Endothelial cell of umbilical vein (primary cell): ENCODE measurements around the gene GSC2. TPM values are rescaled to one million over a fixed set of nuclear protein-coding genes. Genes with fewer than 3 reads are reported as not detected.

Experiments
- BruUV-seq: library from RNA; stranded (reverse); fragments of 400-500 nt; replicated peaks from 2 replicates; lab custom pipeline; 2021; lab: Mats Ljungman, UMichigan
- CTCF ChIA-PET: fragments of 300-600, 350-600 bp; sonication (Branson Sonifier 250); formaldehyde crosslinking; loops from one replicate; lab custom pipeline; 2021; ENCODE audit warnings: antibody characterized with exemption, inconsistent platforms; lab: Charles Lee
- POLR2A ChIA-PET: fragments of 300-600, 350-600 bp; sonication (Branson Sonifier 250); formaldehyde crosslinking; loops from one replicate; lab custom pipeline; 2021; ENCODE audit warnings: antibody characterized with exemption, inconsistent platforms; lab: Charles Lee
- DNase-seq: peaks from one replicate; pipeline ENCODE4 v3.0.0-alpha.2; 2011; ENCODE audit warnings: low read depth, low spot score
- FAIRE-seq: peaks from 2 replicates; lab custom pipeline; 2011; peaks lifted over from hg19 to GRCh38; lab: Jason Lieb, UNC
- H2AFZ ChIP-seq: 2 replicates; pipeline ENCODE4 v1.6.0; 2012; ENCODE audit warnings: low read depth, low read length, control low read depth, inconsistent platforms
- H3K27ac ChIP-seq: 2 replicates; pipeline ENCODE4 v1.5.1; 2011; ENCODE audit warnings: low read depth, mild to moderate bottlenecking, control low read depth, low read length, moderate library complexity; ENCODE audit not compliant: insufficient read depth
- H3K27me3 ChIP-seq, 2 experiments: 2 replicates each; pipeline versions ENCODE4 v1.6.0 to v1.6.1; 2011; ENCODE audit warnings: low read length in 2 of 2, mixed read lengths in 1 of 2; ENCODE audit not compliant: control insufficient read depth in 2 of 2, insufficient read depth in 2 of 2
- H3K36me3 ChIP-seq, 2 experiments: 2 replicates in 1 of 2; 3 replicates in 1 of 2; pipeline ENCODE4 v1.5.1; 2011; ENCODE audit warnings: low read length in 2 of 2, mild to moderate bottlenecking in 1 of 2, moderate library complexity in 1 of 2; ENCODE audit not compliant: control insufficient read depth in 2 of 2, insufficient read depth in 2 of 2; ENCODE audit errors: extremely low read depth in 1 of 2
- H3K4me1 ChIP-seq: 3 replicates; pipeline ENCODE4 v1.5.1; 2011; ENCODE audit warnings: mild to moderate bottlenecking, low read length; ENCODE audit not compliant: control insufficient read depth, insufficient read depth; ENCODE audit errors: extremely low read depth
- H3K4me2 ChIP-seq: 2 replicates; pipeline ENCODE4 v1.6.1; 2011; ENCODE audit warnings: low read length, control low read depth, mixed read lengths; ENCODE audit not compliant: insufficient read depth
- H3K4me3 ChIP-seq, 3 experiments: fragments of 200-600 bp in 1 of 3; sonication (generic), shearing (Covaris generic) in 1 of 3; replicated peaks in 1 of 3; 2 replicates each; pipeline ENCODE4 v1.5.1; 2011 to 2016; ENCODE audit warnings: control low read depth in 3 of 3, low read length in 3 of 3, mild to moderate bottlenecking in 2 of 3, inconsistent platforms in 1 of 3, low read depth in 1 of 3, moderate library complexity in 1 of 3; ENCODE audit not compliant: insufficient read depth in 1 of 3
- H3K79me2 ChIP-seq: 2 replicates; pipeline ENCODE4 v1.6.0; 2012; ENCODE audit warnings: low read length, inconsistent platforms; ENCODE audit not compliant: control insufficient read depth, insufficient read depth
- H3K9ac ChIP-seq: replicated peaks from 2 replicates; pipeline ENCODE3; 2011; ENCODE audit warnings: low read length, control low read depth; ENCODE audit not compliant: insufficient read depth; ENCODE audit errors: extremely low read depth
- H3K9me1 ChIP-seq: replicated peaks from 3 replicates; pipeline ENCODE4 v1.6.0; 2011; ENCODE audit warnings: mild to moderate bottlenecking, low read length; ENCODE audit not compliant: control insufficient read depth, insufficient read depth; ENCODE audit errors: extremely low read depth
- H3K9me3 ChIP-seq: replicated peaks from 2 replicates; pipeline ENCODE4 v1.5.1; 2012; ENCODE audit warnings: low read length, inconsistent platforms; ENCODE audit not compliant: control insufficient read depth, insufficient read depth
- H4K20me1 ChIP-seq: replicated peaks from 2 replicates; pipeline ENCODE3; 2011; ENCODE audit warnings: mild to moderate bottlenecking, low read length; ENCODE audit not compliant: control insufficient read depth, insufficient read depth; ENCODE audit errors: extremely low read depth
- CTCF ChIP-seq, 2 donors: IDR thresholded peaks; 1 replicate in 1 of 2; 2 replicates in 1 of 2; pipeline ENCODE4 v1.5.1; 2011; ENCODE audit warnings: low read length in 2 of 2, mild to moderate bottlenecking in 2 of 2, moderate library complexity in 2 of 2, control low read depth in 1 of 2, inconsistent platforms in 1 of 2, low read depth in 1 of 2; ENCODE audit not compliant: insufficient read depth in 1 of 2; ENCODE audit errors: extremely low read depth in 1 of 2
- EZH2 ChIP-seq: IDR thresholded peaks from 2 replicates; pipeline ENCODE4 v1.6.1; 2012; ENCODE audit warnings: borderline replicate concordance, low read depth, mild to moderate bottlenecking, moderate library complexity, low read length, inconsistent platforms; ENCODE audit not compliant: severe bottlenecking
- FOS ChIP-seq: IDR thresholded peaks from 2 replicates; pipeline ENCODE4 v1.6.1; 2011; ENCODE audit warnings: mild to moderate bottlenecking, low read length, moderate library complexity, borderline replicate concordance; ENCODE audit not compliant: insufficient read depth
- GATA2 ChIP-seq: IDR thresholded peaks from 2 replicates; pipeline ENCODE4 v1.7.0; 2011; ENCODE audit warnings: low read depth, mild to moderate bottlenecking, moderate library complexity, mixed read lengths, low read length; ENCODE audit not compliant: insufficient read length, insufficient read depth
- MAX ChIP-seq: IDR thresholded peaks from 2 replicates; pipeline ENCODE4 v1.6.1; 2011; ENCODE audit not compliant: insufficient read depth, insufficient read length
- MYC ChIP-seq: IDR thresholded peaks from one replicate; pipeline ENCODE4 v1.6.1; 2011; ENCODE audit warnings: mild to moderate bottlenecking, low read depth, low read length
- POLR2A ChIP-seq: IDR thresholded peaks from 2 replicates; pipeline ENCODE4 v1.6.1; 2012; ENCODE audit warnings: low read depth, mild to moderate bottlenecking, control low read depth, low read length
- POLR2AphosphoS5 ChIP-seq: IDR thresholded peaks from 2 replicates; pipeline ENCODE4 v1.6.1; 2012; ENCODE audit warnings: low read depth, mild to moderate bottlenecking, control low read depth, low read length, moderate library complexity; ENCODE audit not compliant: insufficient read depth
- dilution Hi-C: fragments of 300-500 bp; cut with MboI; formaldehyde crosslinking; loops from one replicate; pipeline ENCODE4 v1.15.0; 2019; ENCODE audit warnings: low sequenced_read_pairs; ENCODE audit not compliant: extremely low pct_ligation_motif_present
- intact Hi-C: fragments of 100-400 bp; cut with micrococcal nuclease; formaldehyde crosslinking; loops from one replicate; pipeline ENCODE4 v1.10.0; 2022
- polyA plus RNA-seq, 4 experiments: library from polyadenylated mRNA; depleted of rRNA in 3 of 4; stranded (reverse) in 3 of 4; unstranded in 1 of 4; fragments of >200 nt; gene quantifications; 2 replicates each; pipeline versions ENCODE4 v1.2.1 to v1.2.3, GENCODE V29; 2011 to 2012; ENCODE audit warnings: missing spikeins in 1 of 4
- total RNA-seq: library from RNA; stranded (reverse); gene quantifications from 2 replicates; pipeline ENCODE4 v1.2.3, GENCODE V29; 2021

Gene GSC2
- total and polyA plus RNA-seq, 2 donors (not counting 3 experiments of a cell fraction or from before 2014, with no cell fraction given) = not detected

GRCh38 chr22:19106886-19107729, 43.0 kb downstream of the GSC2 start:
- dilution Hi-C loops = no loop called here
- no peak for DNase-seq
- Histone ChIP-seq H3K9me3 (no peaks in the 10 kb centered on the region), H3K36me3 (no peaks in the 10 kb centered on the region), H3K4me3 (no peak overlapping the region), H3K4me2 (no peak overlapping the region), H3K9ac (no peak overlapping the region), H3K27ac (no peak overlapping the region), H3K4me1 (no peaks in the 10 kb centered on the region), H3K79me2 (peaks cover 60% of the 10 kb centered on the region), H2AFZ (no peak overlapping the region), H4K20me1 (peaks cover 3% of the 10 kb centered on the region), H3K9me1 (no peaks in the 10 kb centered on the region), H3K27me3 (no peaks in the 10 kb centered on the region)
- POLR2A ChIA-PET = no interaction called here
- TF ChIP-seq MYC (no peak), FOS (no peak), EZH2 (no peak), GATA2 (no peak), CTCF (IDR thresholded peaks at IDR 0.05; ENCODE audit: extremely low read depth in 1 of 2, insufficient read depth in 1 of 2, low read depth in 1 of 2, low read length in 2 of 2) (no peak), POLR2A (no peak), MAX (no peak), POLR2AphosphoS5 (no peak)
- intact Hi-C loops = no loop called here
- BruUV-seq = no TSS peak
- FAIRE-seq = no peak
- CTCF ChIA-PET = no interaction called here
